WTC11 (cell line): ENCODE data around the gene GH1. TPM values are rescaled to one million over a fixed set of nuclear protein-coding genes. Genes with fewer than 3 reads are reported as not detected.

Experiments used
- ATAC-seq: fragments of 200-7000 bp; cut with Tn5 transposase; 2 replicates; pipeline ENCODE4 v1.10.0; 2021; ENCODE audit warnings: mild to moderate bottlenecking, moderate library complexity
- CTCF ChIA-PET: fragments of 300-600 bp; sonication (Branson Sonifier 250); formaldehyde crosslinking; loops from one replicate; lab custom pipeline; 2021; ENCODE audit warnings: antibody characterized with exemption; lab: Charles Lee
- POLR2A ChIA-PET: fragments of 350-600 bp; sonication (Branson Sonifier 250); formaldehyde crosslinking; loops from one replicate; lab custom pipeline; 2021; ENCODE audit warnings: antibody characterized with exemption; lab: Charles Lee
- DNase-seq: peaks from one replicate; pipeline ENCODE4 v3.0.0; 2021; ENCODE audit warnings: low spot score
- H3K27ac Mint-ChIP-seq: 2 replicates; pipeline ENCODE4 v1.8.0; 2021; ENCODE audit warnings: mixed read lengths
- H3K27me3 Mint-ChIP-seq: 2 replicates; pipeline ENCODE4 v1.8.0; 2021; ENCODE audit warnings: low read depth, mild to moderate bottlenecking, moderate library complexity, mixed read lengths
- H3K36me3 Mint-ChIP-seq: 2 replicates; pipeline ENCODE4 v1.8.0; 2021; ENCODE audit warnings: mixed read lengths
- H3K4me1 Mint-ChIP-seq: 2 replicates; pipeline ENCODE4 v1.8.0; 2022; ENCODE audit warnings: mixed read lengths
- H3K4me3 Mint-ChIP-seq: 2 replicates; pipeline ENCODE4 v1.8.0; 2021; ENCODE audit warnings: mild to moderate bottlenecking, moderate library complexity, mixed read lengths
- H3K9me3 Mint-ChIP-seq: 2 replicates; pipeline ENCODE4 v1.8.0; 2021; ENCODE audit warnings: mixed read lengths
- CREB1 ChIP-seq: sonication (generic); formaldehyde crosslinking; IDR thresholded peaks from 2 replicates; pipeline ENCODE4 v1.8.0; 2023; ENCODE audit warnings: mild to moderate bottlenecking, missing genetic modification reagents
- EMX1 ChIP-seq: fragments of 250-450 bp; sonication (Bioruptor Pico); IDR thresholded peaks from 2 replicates; pipeline ENCODE4 v1.8.0; 2021; ENCODE audit warnings: mild to moderate bottlenecking
- FOXK1 ChIP-seq: sonication (generic); formaldehyde crosslinking; IDR thresholded peaks from 2 replicates; pipeline ENCODE4 v1.8.0; 2022; ENCODE audit warnings: mild to moderate bottlenecking, moderate library complexity, missing genetic modification reagents
- GRHL2 ChIP-seq: fragments of 250-450 bp; sonication (Bioruptor Pico); IDR thresholded peaks from 2 replicates; pipeline ENCODE4 v1.8.0; 2022; ENCODE audit warnings: mild to moderate bottlenecking, moderate library complexity; ENCODE audit not compliant: insufficient replicate concordance, severe bottlenecking
- HMGA2 ChIP-seq: fragments of 250-450 bp; sonication (Bioruptor Pico); IDR thresholded peaks from 2 replicates; pipeline ENCODE4 v1.4.0; 2021; ENCODE audit warnings: mild to moderate bottlenecking, moderate library complexity
- JAZF1 ChIP-seq: fragments of 250-450 bp; sonication (Bioruptor Pico); IDR thresholded peaks from 2 replicates; pipeline ENCODE4 v1.9.0; 2021; ENCODE audit warnings: moderate library complexity, mild to moderate bottlenecking, inconsistent platforms
- JUN ChIP-seq: sonication (generic); formaldehyde crosslinking; IDR thresholded peaks from 2 replicates; pipeline ENCODE4 v1.8.0; 2023; ENCODE audit warnings: mild to moderate bottlenecking, missing genetic modification reagents
- TCF7 ChIP-seq: sonication (generic); formaldehyde crosslinking; IDR thresholded peaks from 2 replicates; pipeline ENCODE4 v1.8.0; 2022; ENCODE audit warnings: mild to moderate bottlenecking, low read depth, missing genetic modification reagents, moderate library complexity
- ZNF219 ChIP-seq: sonication (generic); formaldehyde crosslinking; IDR thresholded peaks from 2 replicates; pipeline ENCODE4 v1.8.0; 2023; ENCODE audit warnings: missing genetic modification reagents, mild to moderate bottlenecking, borderline replicate concordance
- ZNF317 ChIP-seq: sonication (generic); formaldehyde crosslinking; IDR thresholded peaks from 2 replicates; pipeline ENCODE4 v1.8.1; 2023; ENCODE audit warnings: low read depth, mild to moderate bottlenecking, moderate library complexity, missing genetic modification reagents, borderline replicate concordance
- ZNF423 ChIP-seq: fragments of 250-450 bp; sonication (Bioruptor Pico); IDR thresholded peaks from 2 replicates; pipeline ENCODE4 v2.1.2; 2022; ENCODE audit warnings: mild to moderate bottlenecking, moderate library complexity
- ZNF671 ChIP-seq: fragments of 250-450 bp; sonication (Bioruptor Pico); IDR thresholded peaks from 2 replicates; pipeline ENCODE4 v1.8.0; 2021; ENCODE audit warnings: mild to moderate bottlenecking
- total RNA-seq: library from RNA; stranded (reverse); gene quantifications from 3 replicates; pipeline ENCODE4 v1.2.3, GENCODE V29; 2021
- TF ChIP-seq, protein P1 (sequence below): fragments of 250-450 bp; sonication (Bioruptor Pico); IDR thresholded peaks from 2 replicates; pipeline ENCODE4 v2.1.2; 2022; ENCODE audit warnings: mild to moderate bottlenecking, moderate library complexity
- TF ChIP-seq, protein P2 (sequence below): sonication (generic); formaldehyde crosslinking; conservative IDR thresholded peaks from 2 replicates; pipeline ENCODE4 v1.8.1; 2023; ENCODE audit warnings: mild to moderate bottlenecking, low read depth, missing genetic modification reagents, moderate library complexity
- TF ChIP-seq, protein P3 (sequence below): sonication (generic); formaldehyde crosslinking; IDR thresholded peaks from 2 replicates; pipeline ENCODE4 v1.8.1; 2022; ENCODE audit warnings: low read depth, mild to moderate bottlenecking, moderate library complexity, missing genetic modification reagents, borderline replicate concordance
- TF ChIP-seq, protein P4 (sequence below): sonication (generic); formaldehyde crosslinking; IDR thresholded peaks from 2 replicates; pipeline ENCODE4 v1.8.1; 2023; ENCODE audit warnings: mild to moderate bottlenecking, missing genetic modification reagents, moderate library complexity
- TF ChIP-seq, protein P5 (sequence below): sonication (generic); formaldehyde crosslinking; IDR thresholded peaks from 2 replicates; pipeline ENCODE4 v1.8.1; 2023; ENCODE audit warnings: mild to moderate bottlenecking, missing genetic modification reagents
- TF ChIP-seq, protein P6 (sequence below): sonication (generic); formaldehyde crosslinking; IDR thresholded peaks from 2 replicates; pipeline ENCODE4 v1.8.0; 2022; ENCODE audit warnings: mild to moderate bottlenecking, missing genetic modification reagents
- TF ChIP-seq, protein P7 (sequence below): fragments of 200-600 bp; IDR thresholded peaks from 2 replicates; pipeline ENCODE4 v1.8.0; 2022; ENCODE audit warnings: antibody characterized with exemption

GH1 gene
- total RNA-seq, 1 experiment from 2014 or later = not detected

DNA sequence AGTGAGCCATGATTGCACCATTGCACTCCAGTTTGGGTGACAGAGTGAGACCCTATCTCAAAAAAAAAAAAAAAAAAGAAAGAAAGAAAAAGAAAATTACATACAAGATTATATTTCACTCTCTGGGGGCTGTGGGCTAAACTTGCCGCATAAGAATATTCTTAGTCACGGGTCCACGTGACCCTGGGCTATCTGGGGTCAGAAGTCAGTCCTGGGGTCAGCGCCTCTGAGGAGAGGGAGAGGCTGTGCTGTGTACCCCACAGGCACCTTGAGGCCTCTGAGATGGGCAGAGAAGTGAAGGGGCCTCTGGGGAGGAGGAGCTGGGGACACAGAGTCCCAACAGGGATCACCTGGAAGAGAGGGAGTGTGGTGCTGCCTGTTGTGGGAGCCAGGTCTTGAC, 19.3 kb upstream of the GH1 start (continued):
- TF ChIP-seq GRHL2 (CRISPR knock-in tag) (no peak), JAZF1 (CRISPR knock-in tag) (no peak), CREB1 (CRISPR knock-in tag) (no peak), ZNF423 (CRISPR knock-in tag) (no peak), EMX1 (CRISPR knock-in tag) (no peak), ZNF219 (CRISPR knock-in tag) (no peak), JUN (no peak), ZNF317 (no peak)
- TF ChIP-seq, protein P1, sequence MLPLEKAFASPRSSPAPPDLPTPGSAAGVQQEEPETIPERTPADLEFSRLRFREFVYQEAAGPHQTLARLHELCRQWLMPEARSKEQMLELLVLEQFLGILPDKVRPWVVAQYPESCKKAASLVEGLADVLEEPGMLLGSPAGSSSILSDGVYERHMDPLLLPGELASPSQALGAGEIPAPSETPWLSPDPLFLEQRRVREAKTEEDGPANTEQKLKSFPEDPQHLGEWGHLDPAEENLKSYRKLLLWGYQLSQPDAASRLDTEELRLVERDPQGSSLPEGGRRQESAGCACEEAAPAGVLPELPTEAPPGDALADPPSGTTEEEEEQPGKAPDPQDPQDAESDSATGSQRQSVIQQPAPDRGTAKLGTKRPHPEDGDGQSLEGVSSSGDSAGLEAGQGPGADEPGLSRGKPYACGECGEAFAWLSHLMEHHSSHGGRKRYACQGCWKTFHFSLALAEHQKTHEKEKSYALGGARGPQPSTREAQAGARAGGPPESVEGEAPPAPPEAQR (CRISPR knock-in tag) = no peak

DNA sequence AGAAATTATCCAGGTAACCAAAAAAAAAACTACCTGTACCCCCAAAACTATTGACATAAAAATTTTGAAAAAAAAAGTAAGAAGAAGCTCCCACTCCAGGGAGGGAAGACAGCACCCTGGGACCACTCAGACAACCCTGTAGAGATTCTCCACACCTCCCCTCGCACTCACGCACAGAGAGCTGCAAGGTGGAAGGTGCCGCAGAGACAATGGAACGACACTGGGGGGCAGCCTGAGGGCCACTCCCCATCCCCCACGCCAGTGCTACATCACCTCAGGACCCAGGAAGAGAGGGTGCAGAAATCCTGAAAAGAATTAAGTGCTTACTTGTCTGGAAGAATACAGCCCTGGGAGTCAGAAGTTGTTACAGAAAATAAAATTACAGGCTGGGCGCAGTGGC, 18.7 kb upstream of the GH1 start:
- ATAC-seq = no peak
- H3K4me3 Mint-ChIP-seq = no peak overlapping the region
- no peak overlapping the region for H3K27ac Mint-ChIP-seq
- no peaks in the 10 kb centered on the region; the same call in 1 of the 2 replicates for H3K36me3 Mint-ChIP-seq
- H3K27me3 Mint-ChIP-seq = no peaks in the 10 kb centered on the region; the same call in 1 of the 2 replicates
- TF ChIP-seq TCF7 (CRISPR knock-in tag) = no peak
- TF ChIP-seq, protein P2, sequence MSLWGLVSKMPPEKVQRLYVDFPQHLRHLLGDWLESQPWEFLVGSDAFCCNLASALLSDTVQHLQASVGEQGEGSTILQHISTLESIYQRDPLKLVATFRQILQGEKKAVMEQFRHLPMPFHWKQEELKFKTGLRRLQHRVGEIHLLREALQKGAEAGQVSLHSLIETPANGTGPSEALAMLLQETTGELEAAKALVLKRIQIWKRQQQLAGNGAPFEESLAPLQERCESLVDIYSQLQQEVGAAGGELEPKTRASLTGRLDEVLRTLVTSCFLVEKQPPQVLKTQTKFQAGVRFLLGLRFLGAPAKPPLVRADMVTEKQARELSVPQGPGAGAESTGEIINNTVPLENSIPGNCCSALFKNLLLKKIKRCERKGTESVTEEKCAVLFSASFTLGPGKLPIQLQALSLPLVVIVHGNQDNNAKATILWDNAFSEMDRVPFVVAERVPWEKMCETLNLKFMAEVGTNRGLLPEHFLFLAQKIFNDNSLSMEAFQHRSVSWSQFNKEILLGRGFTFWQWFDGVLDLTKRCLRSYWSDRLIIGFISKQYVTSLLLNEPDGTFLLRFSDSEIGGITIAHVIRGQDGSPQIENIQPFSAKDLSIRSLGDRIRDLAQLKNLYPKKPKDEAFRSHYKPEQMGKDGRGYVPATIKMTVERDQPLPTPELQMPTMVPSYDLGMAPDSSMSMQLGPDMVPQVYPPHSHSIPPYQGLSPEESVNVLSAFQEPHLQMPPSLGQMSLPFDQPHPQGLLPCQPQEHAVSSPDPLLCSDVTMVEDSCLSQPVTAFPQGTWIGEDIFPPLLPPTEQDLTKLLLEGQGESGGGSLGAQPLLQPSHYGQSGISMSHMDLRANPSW (CRISPR knock-in tag) = no peak
- TF ChIP-seq, protein P3, sequence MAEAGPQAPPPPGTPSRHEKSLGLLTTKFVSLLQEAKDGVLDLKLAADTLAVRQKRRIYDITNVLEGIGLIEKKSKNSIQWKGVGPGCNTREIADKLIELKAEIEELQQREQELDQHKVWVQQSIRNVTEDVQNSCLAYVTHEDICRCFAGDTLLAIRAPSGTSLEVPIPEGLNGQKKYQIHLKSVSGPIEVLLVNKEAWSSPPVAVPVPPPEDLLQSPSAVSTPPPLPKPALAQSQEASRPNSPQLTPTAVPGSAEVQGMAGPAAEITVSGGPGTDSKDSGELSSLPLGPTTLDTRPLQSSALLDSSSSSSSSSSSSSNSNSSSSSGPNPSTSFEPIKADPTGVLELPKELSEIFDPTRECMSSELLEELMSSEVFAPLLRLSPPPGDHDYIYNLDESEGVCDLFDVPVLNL (CRISPR knock-in tag) = no peak
- TF ChIP-seq, protein P4, sequence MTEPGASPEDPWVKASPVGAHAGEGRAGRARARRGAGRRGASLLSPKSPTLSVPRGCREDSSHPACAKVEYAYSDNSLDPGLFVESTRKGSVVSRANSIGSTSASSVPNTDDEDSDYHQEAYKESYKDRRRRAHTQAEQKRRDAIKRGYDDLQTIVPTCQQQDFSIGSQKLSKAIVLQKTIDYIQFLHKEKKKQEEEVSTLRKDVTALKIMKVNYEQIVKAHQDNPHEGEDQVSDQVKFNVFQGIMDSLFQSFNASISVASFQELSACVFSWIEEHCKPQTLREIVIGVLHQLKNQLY (CRISPR knock-in tag) = no peak
- TF ChIP-seq FOXK1 (CRISPR knock-in tag) = no peak
- ChIA-PET POLR2A (interaction anchor here (0.7 kb wide), 1 partner anchor 96 kb away, joined by 5 read pairs; no protein-coding TSS in a partner anchor), CTCF (interaction anchor here (0.6 to 2.3 kb wide), 11 partner anchors 9 to 92 kb away, joined by 3 to 19 read pairs (median 4); partner anchors contain the start of gene GH1)
- H3K4me1 Mint-ChIP-seq = peaks cover 8% of the 10 kb centered on the region
- DNase-seq = no peak
- no peaks in the 10 kb centered on the region for H3K9me3 Mint-ChIP-seq

DNA sequence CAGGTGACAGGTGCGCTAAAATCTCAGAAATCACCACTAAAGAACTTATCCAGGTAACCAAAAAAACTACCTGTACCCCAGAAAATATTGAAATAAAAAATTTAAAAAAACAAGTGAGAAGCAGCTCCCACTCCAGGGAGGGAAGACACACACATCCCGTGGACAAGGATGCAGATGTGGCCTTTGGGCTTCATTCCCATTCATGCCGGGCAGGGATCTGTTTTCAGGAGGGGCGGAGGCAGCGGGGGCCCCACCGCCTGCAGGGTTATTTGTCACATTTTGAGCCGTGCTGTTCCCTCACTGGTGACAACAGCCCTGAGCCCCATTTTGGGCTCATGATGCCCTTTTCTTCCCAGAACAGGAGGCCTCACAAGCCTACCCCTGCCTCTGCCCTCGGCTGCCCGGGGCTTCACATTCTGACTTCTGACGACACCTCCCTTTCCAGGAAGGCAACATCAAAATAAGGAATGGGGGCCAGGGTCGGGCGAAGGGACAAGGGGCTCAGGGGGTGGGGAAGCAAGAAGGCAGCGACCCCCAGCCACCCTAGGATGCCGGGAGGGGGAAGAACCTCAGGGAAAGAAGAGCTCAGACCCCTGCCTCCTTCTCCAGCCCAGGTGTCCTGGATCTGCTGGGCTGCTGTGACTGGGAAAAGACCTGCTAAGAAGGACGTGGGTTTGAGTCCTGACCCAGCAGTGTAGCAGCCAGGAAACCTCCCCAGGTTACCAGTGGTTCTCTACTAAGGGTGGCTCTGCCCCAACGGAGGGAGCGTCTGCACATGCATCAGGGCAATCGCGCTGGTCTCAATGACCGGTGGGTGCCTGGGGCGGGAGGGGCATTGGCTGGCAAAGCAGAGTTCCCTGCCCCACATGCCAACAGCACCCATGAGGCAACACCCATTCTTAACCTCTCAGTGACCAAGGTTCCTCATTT, 15.8 kb upstream of the GH1 start:
- Mint-ChIP-seq H3K9me3 (no peaks in the 10 kb centered on the region), H3K4me3 (no peak overlapping the region), H3K27me3 (no peaks in the 10 kb centered on the region; the same call in 1 of the 2 replicates), H3K27ac (no peak overlapping the region), H3K4me1 (peaks cover 22% of the 10 kb centered on the region), H3K36me3 (no peaks in the 10 kb centered on the region)
- DNase-seq (no peak), ATAC-seq (no peak)
- TF ChIP-seq, protein P5, sequence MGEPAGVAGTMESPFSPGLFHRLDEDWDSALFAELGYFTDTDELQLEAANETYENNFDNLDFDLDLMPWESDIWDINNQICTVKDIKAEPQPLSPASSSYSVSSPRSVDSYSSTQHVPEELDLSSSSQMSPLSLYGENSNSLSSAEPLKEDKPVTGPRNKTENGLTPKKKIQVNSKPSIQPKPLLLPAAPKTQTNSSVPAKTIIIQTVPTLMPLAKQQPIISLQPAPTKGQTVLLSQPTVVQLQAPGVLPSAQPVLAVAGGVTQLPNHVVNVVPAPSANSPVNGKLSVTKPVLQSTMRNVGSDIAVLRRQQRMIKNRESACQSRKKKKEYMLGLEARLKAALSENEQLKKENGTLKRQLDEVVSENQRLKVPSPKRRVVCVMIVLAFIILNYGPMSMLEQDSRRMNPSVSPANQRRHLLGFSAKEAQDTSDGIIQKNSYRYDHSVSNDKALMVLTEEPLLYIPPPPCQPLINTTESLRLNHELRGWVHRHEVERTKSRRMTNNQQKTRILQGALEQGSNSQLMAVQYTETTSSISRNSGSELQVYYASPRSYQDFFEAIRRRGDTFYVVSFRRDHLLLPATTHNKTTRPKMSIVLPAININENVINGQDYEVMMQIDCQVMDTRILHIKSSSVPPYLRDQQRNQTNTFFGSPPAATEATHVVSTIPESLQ (CRISPR knock-in tag) = no peak
- TF ChIP-seq ZNF671 (CRISPR knock-in tag) = no peak
- TF ChIP-seq, protein P6, sequence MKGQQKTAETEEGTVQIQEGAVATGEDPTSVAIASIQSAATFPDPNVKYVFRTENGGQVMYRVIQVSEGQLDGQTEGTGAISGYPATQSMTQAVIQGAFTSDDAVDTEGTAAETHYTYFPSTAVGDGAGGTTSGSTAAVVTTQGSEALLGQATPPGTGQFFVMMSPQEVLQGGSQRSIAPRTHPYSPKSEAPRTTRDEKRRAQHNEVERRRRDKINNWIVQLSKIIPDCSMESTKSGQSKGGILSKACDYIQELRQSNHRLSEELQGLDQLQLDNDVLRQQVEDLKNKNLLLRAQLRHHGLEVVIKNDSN (CRISPR knock-in tag) = no peak
- TF ChIP-seq, protein P4 (CRISPR knock-in tag) = no peak
- no peak for TF ChIP-seq HMGA2 (CRISPR knock-in tag)
- TF ChIP-seq, protein P7, sequence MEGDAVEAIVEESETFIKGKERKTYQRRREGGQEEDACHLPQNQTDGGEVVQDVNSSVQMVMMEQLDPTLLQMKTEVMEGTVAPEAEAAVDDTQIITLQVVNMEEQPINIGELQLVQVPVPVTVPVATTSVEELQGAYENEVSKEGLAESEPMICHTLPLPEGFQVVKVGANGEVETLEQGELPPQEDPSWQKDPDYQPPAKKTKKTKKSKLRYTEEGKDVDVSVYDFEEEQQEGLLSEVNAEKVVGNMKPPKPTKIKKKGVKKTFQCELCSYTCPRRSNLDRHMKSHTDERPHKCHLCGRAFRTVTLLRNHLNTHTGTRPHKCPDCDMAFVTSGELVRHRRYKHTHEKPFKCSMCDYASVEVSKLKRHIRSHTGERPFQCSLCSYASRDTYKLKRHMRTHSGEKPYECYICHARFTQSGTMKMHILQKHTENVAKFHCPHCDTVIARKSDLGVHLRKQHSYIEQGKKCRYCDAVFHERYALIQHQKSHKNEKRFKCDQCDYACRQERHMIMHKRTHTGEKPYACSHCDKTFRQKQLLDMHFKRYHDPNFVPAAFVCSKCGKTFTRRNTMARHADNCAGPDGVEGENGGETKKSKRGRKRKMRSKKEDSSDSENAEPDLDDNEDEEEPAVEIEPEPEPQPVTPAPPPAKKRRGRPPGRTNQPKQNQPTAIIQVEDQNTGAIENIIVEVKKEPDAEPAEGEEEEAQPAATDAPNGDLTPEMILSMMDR = no peak
- ChIA-PET CTCF (interaction anchor here (1.0 to 2.6 kb wide), 4 partner anchors 12 to 348 kb away, joined by 3 to 18 read pairs (median 8); partner anchors contain the start of genes CSHL1 and GH1), POLR2A (no interaction called here)
